Tibial nerve (tissue), 4 donors: ENCODE results near the gene IVD. TPM values are rescaled to one million over a fixed set of nuclear protein-coding genes. Genes with fewer than 3 reads are reported as not detected.

ENCODE experiments used
- DNase-seq, 2 donors: peaks; one replicate each; pipeline ENCODE4 v3.0.0-alpha.2; 2019; ENCODE audit warnings: low spot score in 2 of 2
- H3K27ac ChIP-seq, 4 donors: fragments of 200-600 bp; sonication (generic) in 3 of 4; one replicate each; pipeline ENCODE4 v1.5.1; 2017 to 2019; ENCODE audit warnings: mild to moderate bottlenecking in 1 of 4
- H3K27me3 ChIP-seq, 2 donors: fragments of 200-600 bp; sonication (generic) in 1 of 2; one replicate each; pipeline versions ENCODE4 v1.5.1 to v1.6.0; 2017 to 2019
- H3K36me3 ChIP-seq, 3 donors: fragments of 200-600 bp; sonication (generic); one replicate each; pipeline ENCODE4 v1.5.1; 2018 to 2019
- H3K4me1 ChIP-seq, 4 donors: fragments of 200-600 bp; sonication (generic) in 3 of 4; one replicate each; pipeline ENCODE4 v1.5.1; 2017 to 2019
- H3K4me3 ChIP-seq, 4 donors: fragments of 200-600 bp; sonication (generic) in 3 of 4; one replicate each; pipeline ENCODE4 v1.5.1; 2017 to 2019; ENCODE audit warnings: mild to moderate bottlenecking in 1 of 4, moderate library complexity in 1 of 4
- H3K9me3 ChIP-seq, 4 donors: fragments of 200-600 bp; sonication (generic) in 3 of 4; one replicate each; pipeline ENCODE4 v1.5.1; 2017 to 2019
- CTCF ChIP-seq, 5 experiments: fragments of 200-600 bp in 3 of 5; fragments of 450-650 bp in 2 of 5; sonication (generic) in 3 of 5; IDR thresholded peaks; one replicate each; pipeline ENCODE4 v1.5.1; 2016 to 2019; ENCODE audit warnings: antibody characterized with exemption in 5 of 5, mild to moderate bottlenecking in 3 of 5, moderate library complexity in 2 of 5
- EP300 ChIP-seq, 2 donors: sonication (generic); formaldehyde crosslinking; IDR thresholded peaks; one replicate each; pipeline ENCODE4 v1.6.1; 2017; ENCODE audit warnings: antibody characterized with exemption in 2 of 2, mild to moderate bottlenecking in 1 of 2
- POLR2A ChIP-seq, 2 donors: fragments of 450-650 bp; IDR thresholded peaks; one replicate each; pipeline ENCODE4 v1.6.1; 2017; ENCODE audit warnings: antibody characterized with exemption in 2 of 2, mild to moderate bottlenecking in 2 of 2, moderate library complexity in 2 of 2
- WGBS, 2 donors: methylation state at CpG; one replicate each; pipeline ENCODE4 v1.1.5; 2018; 5-methylcytosine and 5-hydroxymethylcytosine counted together
- total RNA-seq, 4 donors: library from RNA; depleted of rRNA; stranded (reverse); fragments of >200 nt; gene quantifications; one replicate each; pipeline ENCODE4 v1.1.0, GENCODE V29; 2016

Gene IVD
- total RNA-seq, 4 donors from 2014 or later, result 62.8 to 88.6 (median 76.7) TPM

- TF ChIP-seq EP300 (IDR thresholded peaks at IDR 0.05), result no peak
- TF ChIP-seq CTCF (IDR thresholded peaks at IDR 0.05), result no peak
- no peak for TF ChIP-seq POLR2A (IDR thresholded peaks at IDR 0.05)
- peaks cover 0 to 18% (median 2%) of the 10 kb centered on the region in 4 donors for H3K4me1 ChIP-seq
- no peak for DNase-seq
- peaks cover 0 to 56% (median 0%) of the 10 kb centered on the region in 3 donors for H3K36me3 ChIP-seq
- 93 to 99% methylated on average over 3 of the region's 3 CpGs for WGBS, 2 donors
- H3K4me3 ChIP-seq, result no peak overlapping the region
- H3K27me3 ChIP-seq, result no peaks in the 10 kb centered on the region
- H3K27ac ChIP-seq, result no peak overlapping the region
- H3K9me3 ChIP-seq, result no peaks in the 10 kb centered on the region
Observed at GRCh38 chr15:40386480-40386879, 19.1 kb upstream of the IVD start.

- 85 to 89% methylated on average over 13 of the region's 13 CpGs for WGBS, 2 donors
- H3K36me3 ChIP-seq, result peaks cover 0 to 83% (median 0%) of the 10 kb centered on the region in 3 donors
- no peaks in the 10 kb centered on the region for H3K4me1 ChIP-seq
- peak overlapping the region in 1 of 4 donors; percentile 26 for H3K27ac ChIP-seq
- TF ChIP-seq EP300 (IDR thresholded peaks at IDR 0.05) (peak in 1 of 2 donors; percentile 62), CTCF (IDR thresholded peaks at IDR 0.05) (no peak)
- no peaks in the 10 kb centered on the region for H3K9me3 ChIP-seq
- H3K4me3 ChIP-seq, result no peak overlapping the region
- no peaks in the 10 kb centered on the region for H3K27me3 ChIP-seq
- DNase-seq, result no peak
Observed at GRCh38 chr15:40388941-40389823, 16.4 kb upstream of the IVD start.

GRCh38 chr15:40389824-40390595, 15.6 kb upstream of the IVD start:
- H3K4me1 ChIP-seq, result no peaks in the 10 kb centered on the region
- no peak for TF ChIP-seq CTCF (IDR thresholded peaks at IDR 0.05)
- no peak for TF ChIP-seq EP300 (IDR thresholded peaks at IDR 0.05)
- no peak for TF ChIP-seq POLR2A (IDR thresholded peaks at IDR 0.05)
- WGBS, 2 donors, result 87 to 91% methylated on average over 2 of the region's 2 CpGs
- peaks cover 0 to 88% (median 0%) of the 10 kb centered on the region in 3 donors for H3K36me3 ChIP-seq
- H3K27me3 ChIP-seq, result no peaks in the 10 kb centered on the region
- no peak overlapping the region for H3K4me3 ChIP-seq
- no peaks in the 10 kb centered on the region for H3K9me3 ChIP-seq
- H3K27ac ChIP-seq, result no peak overlapping the region
- no peak for DNase-seq

GRCh38 chr15:40392986-40393948, 12.3 kb upstream of the IVD start:
- no peaks in the 10 kb centered on the region for H3K4me1 ChIP-seq
- H3K4me3 ChIP-seq, result no peak overlapping the region
- no peaks in the 10 kb centered on the region for H3K9me3 ChIP-seq
- TF ChIP-seq POLR2A (IDR thresholded peaks at IDR 0.05) (no peak), CTCF (IDR thresholded peaks at IDR 0.05) (no peak), EP300 (IDR thresholded peaks at IDR 0.05) (no peak)
- WGBS, 2 donors, result 91 to 92% methylated on average over 4 of the region's 4 CpGs
- peaks cover 0 to 63% (median 0%) of the 10 kb centered on the region in 3 donors for H3K36me3 ChIP-seq
- DNase-seq, result no peak
- H3K27ac ChIP-seq, result no peak overlapping the region
- H3K27me3 ChIP-seq, result no peaks in the 10 kb centered on the region
